Astrocyte (in vitro differentiated cells and primary cell): ENCODE results near the gene TRIM15. TPM values are rescaled to one million over a fixed set of nuclear protein-coding genes. Genes with fewer than 3 reads are reported as not detected.

ENCODE experiments used
- DNase-seq: peaks from one replicate; pipeline ENCODE4 v3.0.0-alpha.2; 2010; ENCODE audit warnings: low read depth
- FAIRE-seq: peaks from 2 replicates; lab custom pipeline; 2011; peaks lifted over from hg19 to GRCh38; lab: Jason Lieb, UNC
- H2AFZ ChIP-seq: 2 replicates; pipeline ENCODE4 v1.6.0; 2012; ENCODE audit warnings: low read depth, low read length, inconsistent platforms
- H3K27ac ChIP-seq: 2 replicates; pipeline ENCODE4 v1.5.1; 2011; ENCODE audit warnings: low read depth, low read length, inconsistent platforms
- H3K27me3 ChIP-seq: 2 replicates; pipeline ENCODE4 v1.6.0; 2011; ENCODE audit warnings: low read length, inconsistent platforms; ENCODE audit not compliant: insufficient read depth
- H3K36me3 ChIP-seq: 2 replicates; pipeline ENCODE4 v1.5.1; 2011; ENCODE audit warnings: low read length, inconsistent platforms; ENCODE audit not compliant: insufficient read depth
- H3K4me1 ChIP-seq: 2 replicates; pipeline ENCODE4 v1.5.1; 2011; ENCODE audit warnings: low read length, inconsistent platforms; ENCODE audit not compliant: insufficient read depth
- H3K4me2 ChIP-seq: 2 replicates; pipeline ENCODE4 v1.6.0; 2012; ENCODE audit warnings: low read length, inconsistent platforms
- H3K4me3 ChIP-seq: 2 replicates; pipeline ENCODE4 v1.5.1; 2011; ENCODE audit warnings: low read depth, mild to moderate bottlenecking, low read length, inconsistent platforms; ENCODE audit not compliant: insufficient read depth
- H3K79me2 ChIP-seq: 2 replicates; pipeline ENCODE4 v1.6.0; 2012; ENCODE audit warnings: mild to moderate bottlenecking, low read length, inconsistent platforms; ENCODE audit not compliant: insufficient read depth
- H3K9ac ChIP-seq: 2 replicates; pipeline ENCODE4 v1.6.0; 2012; ENCODE audit warnings: mild to moderate bottlenecking, low read length, inconsistent platforms
- H3K9me3 ChIP-seq: 2 replicates; pipeline ENCODE4 v1.5.1; 2012; ENCODE audit warnings: low read depth, mild to moderate bottlenecking, low read length, inconsistent platforms; ENCODE audit not compliant: insufficient read depth
- H4K20me1 ChIP-seq: 2 replicates; pipeline ENCODE4 v1.6.0; 2012; ENCODE audit warnings: low read length, inconsistent platforms; ENCODE audit not compliant: insufficient read depth
- H3K27ac Mint-ChIP-seq: one replicate; pipeline ENCODE4 v1.8.0; 2021; ENCODE audit warnings: mild to moderate bottlenecking, mixed read lengths; ENCODE audit not compliant: unreplicated experiment
- H3K27me3 Mint-ChIP-seq: one replicate; pipeline ENCODE4 v1.8.0; 2021; ENCODE audit warnings: low read depth, mixed read lengths; ENCODE audit not compliant: unreplicated experiment
- H3K36me3 Mint-ChIP-seq: one replicate; pipeline ENCODE4 v1.8.0; 2021; ENCODE audit warnings: low read depth, mixed read lengths; ENCODE audit not compliant: unreplicated experiment
- H3K4me1 Mint-ChIP-seq: one replicate; pipeline ENCODE4 v1.8.0; 2021; ENCODE audit warnings: low read depth, mixed read lengths; ENCODE audit not compliant: unreplicated experiment
- H3K4me3 Mint-ChIP-seq: one replicate; pipeline ENCODE4 v1.8.0; 2021; ENCODE audit warnings: mild to moderate bottlenecking, moderate library complexity, mixed read lengths; ENCODE audit not compliant: unreplicated experiment
- H3K9me3 Mint-ChIP-seq: one replicate; pipeline ENCODE4 v1.8.0; 2021; ENCODE audit warnings: mild to moderate bottlenecking, mixed read lengths; ENCODE audit not compliant: unreplicated experiment
- CTCF ChIP-seq: IDR thresholded peaks from 2 replicates; pipeline ENCODE4 v1.5.1; 2011; ENCODE audit warnings: low read depth, mild to moderate bottlenecking, inconsistent platforms, low read length, moderate library complexity; ENCODE audit not compliant: insufficient read depth
- EZH2 ChIP-seq: IDR thresholded peaks from 2 replicates; pipeline ENCODE4 v1.6.1; 2012; ENCODE audit warnings: mild to moderate bottlenecking, low read length, inconsistent platforms; ENCODE audit not compliant: insufficient read depth
- total RNA-seq: library from RNA; stranded (reverse); gene quantifications from 2 replicates; pipeline ENCODE4 v1.2.1, GENCODE V29; 2021

Gene TRIM15
- total RNA-seq, 1 donor from 2014 or later = not detected

GRCh38 chr6:30185846-30186484, 22.6 kb downstream of the TRIM15 start:
- no peak overlapping the region for H3K27ac ChIP-seq
- H3K9ac ChIP-seq = no peak overlapping the region
- H3K36me3 ChIP-seq = peaks cover 36% of the 10 kb centered on the region
- H3K4me3 ChIP-seq = no peak overlapping the region
- FAIRE-seq (no peak), DNase-seq (no peak)
- H4K20me1 ChIP-seq = peaks cover 3% of the 10 kb centered on the region
- H3K36me3 Mint-ChIP-seq = peaks cover 46% of the 10 kb centered on the region
- H3K9me3 ChIP-seq = no peaks in the 10 kb centered on the region
- TF ChIP-seq CTCF (no peak), EZH2 (no peak)
- no peak overlapping the region for H3K4me3 Mint-ChIP-seq
- H3K27me3 Mint-ChIP-seq = no peaks in the 10 kb centered on the region
- H3K27me3 ChIP-seq = no peaks in the 10 kb centered on the region
- no peak overlapping the region for H3K27ac Mint-ChIP-seq
- H3K79me2 ChIP-seq = no peaks in the 10 kb centered on the region
- no peaks in the 10 kb centered on the region for H3K4me1 Mint-ChIP-seq
- peaks cover 5% of the 10 kb centered on the region for H3K9me3 Mint-ChIP-seq
- no peak overlapping the region for H3K4me2 ChIP-seq
- H2AFZ ChIP-seq = no peak overlapping the region
- H3K4me1 ChIP-seq = no peaks in the 10 kb centered on the region

GRCh38 chr6:30188541-30188940, 25.2 kb downstream of the TRIM15 start:
- no peak overlapping the region for H3K27ac ChIP-seq
- no peaks in the 10 kb centered on the region for H3K79me2 ChIP-seq
- Mint-ChIP-seq H3K27ac (no peak overlapping the region), H3K36me3 (peaks cover 50% of the 10 kb centered on the region), H3K4me3 (no peak overlapping the region), H3K9me3 (peaks cover 3% of the 10 kb centered on the region), H3K4me1 (peaks cover 12% of the 10 kb centered on the region), H3K27me3 (no peaks in the 10 kb centered on the region)
- H3K36me3 ChIP-seq = peaks cover 39% of the 10 kb centered on the region
- H3K4me2 ChIP-seq = no peak overlapping the region
- no peak for DNase-seq
- no peak for FAIRE-seq
- H3K4me3 ChIP-seq = no peak overlapping the region
- peaks cover 16% of the 10 kb centered on the region for H4K20me1 ChIP-seq
- TF ChIP-seq EZH2 (no peak), CTCF (no peak)
- H3K4me1 ChIP-seq = no peaks in the 10 kb centered on the region
- H3K9ac ChIP-seq = no peak overlapping the region
- H2AFZ ChIP-seq = no peak overlapping the region
- no peaks in the 10 kb centered on the region for H3K27me3 ChIP-seq
- no peaks in the 10 kb centered on the region for H3K9me3 ChIP-seq

GRCh38 chr6:30192076-30192475, 28.7 kb downstream of the TRIM15 start:
- no peak for DNase-seq

More at GRCh38 chr6:30192076-30192475, 28.7 kb downstream of the TRIM15 start:
- no peaks in the 10 kb centered on the region for H3K79me2 ChIP-seq
- no peaks in the 10 kb centered on the region for H3K9me3 ChIP-seq
- no peaks in the 10 kb centered on the region for H3K27me3 Mint-ChIP-seq
- H3K4me1 ChIP-seq = no peaks in the 10 kb centered on the region
- TF ChIP-seq EZH2 = no peak
- TF ChIP-seq CTCF = no peak
- H3K27me3 ChIP-seq = no peaks in the 10 kb centered on the region
- FAIRE-seq = no peak
- H4K20me1 ChIP-seq = peaks cover 21% of the 10 kb centered on the region
- H3K4me2 ChIP-seq = no peak overlapping the region
- no peaks in the 10 kb centered on the region for H3K9me3 Mint-ChIP-seq
- H3K4me1 Mint-ChIP-seq = peaks cover 16% of the 10 kb centered on the region
- no peak overlapping the region for H3K4me3 Mint-ChIP-seq
- H3K36me3 ChIP-seq = peaks cover 32% of the 10 kb centered on the region
- H3K4me3 ChIP-seq = no peak overlapping the region
- no peak overlapping the region for H3K9ac ChIP-seq
- H3K36me3 Mint-ChIP-seq = peaks cover 36% of the 10 kb centered on the region
- H3K27ac Mint-ChIP-seq = no peak overlapping the region
- H2AFZ ChIP-seq = no peak overlapping the region
- no peak overlapping the region for H3K27ac ChIP-seq
